Endometrial microvascular endothelial cells (primary cell): ENCODE data around the gene PIPOX. TPM values are rescaled to one million over a fixed set of nuclear protein-coding genes. Genes with fewer than 3 reads are reported as not detected.

Source experiments
- in situ Hi-C: cut with HindIII; loops from 2 replicates; pipeline ENCODE4 v1.10.0; 2017; ENCODE audit warnings: low sequenced_read_pairs, low pct_unique_long_range_greater_than_20kb; ENCODE audit errors: inconsistent ontology term
- total RNA-seq: library from RNA; depleted of rRNA; stranded (reverse); fragments of >200 nt; gene quantifications from one replicate; pipeline ENCODE4 v1.2.3, GENCODE V29; 2015; ENCODE audit errors: inconsistent ontology term

The PIPOX gene
- total RNA-seq, 1 donor from 2014 or later = 1.5 TPM

- in situ Hi-C loops = no loop called here
Measured at GRCh38 chr17:29016345-29017210, 26.4 kb upstream of the PIPOX start.

GRCh38 chr17:29018788-29019474 lies 24.0 kb upstream of the PIPOX start:
- in situ Hi-C loops = no loop called here

- in situ Hi-C loops = no loop called here
Measured at GRCh38 chr17:29019475-29020181, 23.3 kb upstream of the PIPOX start.

- in situ Hi-C loops = no loop called here
Measured at GRCh38 chr17:29020576-29020975, 22.4 kb upstream of the PIPOX start.

- in situ Hi-C loops = no loop called here
Measured at GRCh38 chr17:29021226-29021625, 21.7 kb upstream of the PIPOX start.

- in situ Hi-C loops = no loop called here
Measured at GRCh38 chr17:29022074-29022473, 20.9 kb upstream of the PIPOX start.

GRCh38 chr17:29024316-29024952 lies 18.5 kb upstream of the PIPOX start:
- in situ Hi-C loops = no loop called here

GRCh38 chr17:29031488-29031887 lies 11.5 kb upstream of the PIPOX start:
- in situ Hi-C loops = no loop called here

- in situ Hi-C loops = no loop called here
Measured at GRCh38 chr17:29032013-29032856, 10.7 kb upstream of the PIPOX start.

- in situ Hi-C loops = no loop called here
Measured at GRCh38 chr17:29032857-29033197, 10.1 kb upstream of the PIPOX start.

GRCh38 chr17:29034510-29034909 lies 8.4 kb upstream of the PIPOX start:
- in situ Hi-C loops = no loop called here

GRCh38 chr17:29036584-29036983 lies 6.4 kb upstream of the PIPOX start:
- in situ Hi-C loops = no loop called here

GRCh38 chr17:29037739-29038084 lies 5.2 kb upstream of the PIPOX start:
- in situ Hi-C loops = no loop called here

GRCh38 chr17:29038085-29038795 lies 4.7 kb upstream of the PIPOX start:
- in situ Hi-C loops = no loop called here

- in situ Hi-C loops = no loop called here
Measured at GRCh38 chr17:29039764-29040598, 3.0 kb upstream of the PIPOX start.

- in situ Hi-C loops = no loop called here
Measured at GRCh38 chr17:29041091-29041490, 1.9 kb upstream of the PIPOX start.

- in situ Hi-C loops = no loop called here
Measured at GRCh38 chr17:29041571-29041970, 1.4 kb upstream of the PIPOX start.
